GM19452 (cell line): ENCODE measurements around the gene PRMT2.

ENCODE experiments used
- ATAC-seq: cut with Tn5 transposase; IDR thresholded peaks from one replicate; pipeline ENCODE4 v1.9.1; 2021; ENCODE audit not compliant: unreplicated experiment

Gene PRMT2

GRCh38 chr21:46635324-46636180, at the start of gene PRMT2:
TSS of gene PRMT2 (plus strand) at chr21:46635674. CDS start at chr21:46636952, 1,278 bp downstream.
- ATAC-seq: peak; percentile 87

GRCh38 chr21:46594276-46594675, 41.2 kb upstream of the PRMT2 start:
- no peak for ATAC-seq

- ATAC-seq: no peak
Observed at GRCh38 chr21:46596201-46596600, 39.3 kb upstream of the PRMT2 start.

- no peak for ATAC-seq
Observed at GRCh38 chr21:46597031-46597430, 38.4 kb upstream of the PRMT2 start.

GRCh38 chr21:46597896-46598343, 37.6 kb upstream of the PRMT2 start:
- no peak for ATAC-seq

GRCh38 chr21:46598581-46599572, 36.6 kb upstream of the PRMT2 start:
- ATAC-seq: no peak

- ATAC-seq: no peak
Observed at GRCh38 chr21:46600305-46600704, 35.2 kb upstream of the PRMT2 start.

- ATAC-seq: no peak
Observed at GRCh38 chr21:46600978-46601377, 34.5 kb upstream of the PRMT2 start.

GRCh38 chr21:46603228-46603627, 32.2 kb upstream of the PRMT2 start:
- no peak for ATAC-seq

- ATAC-seq: no peak
Observed at GRCh38 chr21:46604329-46604974, 31.0 kb upstream of the PRMT2 start.

GRCh38 chr21:46604975-46605766, 30.3 kb upstream of the PRMT2 start, which contains the start of gene S100B:
TSS of gene S100B (minus strand) at chr21:46605082. CDS start at chr21:46602415, 2,667 bp downstream.
- ATAC-seq: no peak

GRCh38 chr21:46605767-46606426, 29.6 kb upstream of the PRMT2 start:
- peak; percentile 63 for ATAC-seq

GRCh38 chr21:46606427-46606813, 29.1 kb upstream of the PRMT2 start:
- ATAC-seq: peak; percentile 27

- no peak for ATAC-seq
Observed at GRCh38 chr21:46607636-46608035, 27.8 kb upstream of the PRMT2 start.

- ATAC-seq: no peak
Observed at GRCh38 chr21:46608672-46609111, 26.8 kb upstream of the PRMT2 start.

GRCh38 chr21:46610018-46610701, 25.3 kb upstream of the PRMT2 start:
- ATAC-seq: no peak

GRCh38 chr21:46613391-46613790, 22.1 kb upstream of the PRMT2 start:
- no peak for ATAC-seq

GRCh38 chr21:46616050-46616449, 19.4 kb upstream of the PRMT2 start:
- ATAC-seq: no peak

- no peak for ATAC-seq
Observed at GRCh38 chr21:46616656-46617055, 18.8 kb upstream of the PRMT2 start.
